ENCODE results near the gene S100A2. TPM values are rescaled to one million over a fixed set of nuclear protein-coding genes. Genes with fewer than 3 reads are reported as not detected.
"Not testable (repeated sequence)": the region's sequence is repeated elsewhere in the genome, so short reads cannot be mapped to it uniquely, and the experiment has no call there.

Gene S100A2
- total and polyA plus RNA-seq, 9 donors, result 1.4 to 5.0 (median 1.8) TPM

DNA sequence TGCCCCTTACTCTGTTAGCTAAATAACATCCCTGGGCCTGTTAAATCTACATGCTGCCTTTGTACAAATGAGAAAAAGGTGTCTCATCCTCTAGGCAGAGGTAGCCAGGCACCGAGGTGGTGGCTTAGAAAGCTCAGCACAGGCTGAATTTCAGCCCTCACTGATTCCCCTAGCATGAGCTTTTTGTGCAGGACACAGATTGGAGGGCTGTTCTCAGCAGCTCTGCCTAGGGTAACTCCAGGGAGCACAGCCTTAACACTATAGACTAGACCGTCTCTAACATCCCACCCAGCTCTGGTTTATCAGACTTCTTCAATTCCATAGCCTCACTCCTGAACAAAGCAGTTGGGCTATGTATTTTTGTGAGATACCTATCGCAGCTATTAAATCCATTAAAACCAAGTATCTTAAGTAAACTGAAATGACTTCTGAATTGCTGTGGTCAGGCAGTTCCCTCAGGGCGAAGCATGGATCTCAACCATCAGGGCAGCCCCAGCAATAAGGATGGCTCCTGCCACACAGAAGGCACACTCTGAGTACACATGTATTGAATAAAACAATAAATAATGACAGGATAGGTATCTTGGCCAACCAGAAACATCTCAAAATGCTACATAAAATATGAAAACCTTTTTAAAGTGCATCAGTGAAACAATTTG is 44.7 kb downstream of the S100A2 start:
- 50% methylated on average over 1 of the region's 4 CpGs for WGBS (ENCODE audit: insufficient coverage)
- Histone ChIP-seq H3K27me3 (ENCODE audit: control insufficient read depth, insufficient read depth, low read length) (no peaks in the 10 kb centered on the region), H3K9me3 (replicated peaks; ENCODE audit: control insufficient read depth, low read depth, low read length) (no peaks in the 10 kb centered on the region), H3K36me3 (ENCODE audit: control insufficient read depth, insufficient read depth, low read length) (no peaks in the 10 kb centered on the region), H3K4me3 (ENCODE audit: low read length) (no peak overlapping the region), H3K27ac (ENCODE audit: low read length) (no peak overlapping the region), H3K4me1 (ENCODE audit: control insufficient read depth, insufficient read depth, low read length) (peaks cover 7% of the 10 kb centered on the region)
- DNase-seq, result no peak

DNA sequence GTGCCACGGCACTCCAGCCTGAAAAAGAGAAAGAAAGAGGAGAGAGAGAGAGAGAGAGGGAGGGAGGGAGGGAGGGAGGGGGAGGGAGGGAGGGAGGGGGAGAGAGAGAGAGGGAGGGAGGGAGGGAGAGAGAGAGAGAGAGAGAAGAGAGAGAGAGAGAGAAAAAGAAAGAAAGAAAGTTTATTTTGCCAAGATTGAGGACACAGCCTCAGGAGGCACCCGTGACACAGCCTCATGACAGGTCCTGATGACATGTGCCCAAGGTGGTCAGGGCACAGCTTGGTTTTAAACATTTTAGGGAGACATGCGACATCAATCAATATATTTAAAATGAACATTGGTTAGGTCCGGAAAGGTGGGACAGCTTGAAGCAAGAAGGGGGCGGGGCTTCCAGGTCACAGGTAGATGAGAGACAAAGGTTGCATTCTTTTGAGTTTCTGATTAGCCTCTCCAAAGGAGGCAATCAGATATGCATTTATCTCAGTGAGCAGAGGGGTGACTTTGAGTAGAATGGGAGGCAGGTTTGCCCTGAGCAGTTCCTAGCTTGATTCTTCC is 45.4 kb downstream of the S100A2 start:
- H3K4me1 ChIP-seq (ENCODE audit: control insufficient read depth, insufficient read depth, low read length); H3K27ac ChIP-seq (ENCODE audit: low read length); H3K36me3 ChIP-seq (ENCODE audit: control insufficient read depth, insufficient read depth, low read length); H3K27me3 ChIP-seq (ENCODE audit: control insufficient read depth, insufficient read depth, low read length); H3K4me3 ChIP-seq (ENCODE audit: low read length); DNase-seq; H3K9me3 ChIP-seq (replicated peaks; ENCODE audit: control insufficient read depth, low read depth, low read length): not testable (repeated sequence)
- WGBS (ENCODE audit: insufficient coverage), result 100% methylated on average over 1 of the region's 5 CpGs

DNA sequence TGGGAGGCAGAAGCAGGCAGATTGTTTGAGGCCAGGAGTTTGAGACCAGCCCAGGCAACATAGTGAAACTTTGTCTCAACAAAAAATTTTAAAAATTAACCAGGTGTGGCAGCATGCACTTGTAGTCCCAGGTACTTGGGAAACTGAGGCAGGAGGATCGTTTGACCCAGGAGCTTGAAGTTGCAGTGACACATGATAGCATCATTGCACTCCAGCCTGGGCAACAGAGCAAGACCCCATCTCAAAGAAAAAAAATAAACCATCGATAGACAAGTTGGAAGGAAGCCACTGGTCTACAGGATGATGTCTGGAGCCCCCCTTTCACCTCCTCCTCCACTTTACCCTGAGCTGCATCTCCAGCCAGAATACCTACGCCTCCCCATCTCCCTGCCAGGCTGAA is 46.4 kb downstream of the S100A2 start:
- DNase-seq, result no peak
- no peaks in the 10 kb centered on the region for H3K4me1 ChIP-seq (ENCODE audit: control insufficient read depth, insufficient read depth, low read length)
- H3K27ac ChIP-seq (ENCODE audit: low read length), result no peak overlapping the region
- no peaks in the 10 kb centered on the region for H3K9me3 ChIP-seq (replicated peaks; ENCODE audit: control insufficient read depth, low read depth, low read length)
- whole genome bisulfite sequencing (ENCODE audit: insufficient coverage), result 94% methylated on average over 2 of the region's 3 CpGs
- H3K27me3 ChIP-seq (ENCODE audit: control insufficient read depth, insufficient read depth, low read length), result no peaks in the 10 kb centered on the region
- H3K4me3 ChIP-seq (ENCODE audit: low read length), result no peak overlapping the region
- H3K36me3 ChIP-seq (ENCODE audit: control insufficient read depth, insufficient read depth, low read length), result no peaks in the 10 kb centered on the region

DNA sequence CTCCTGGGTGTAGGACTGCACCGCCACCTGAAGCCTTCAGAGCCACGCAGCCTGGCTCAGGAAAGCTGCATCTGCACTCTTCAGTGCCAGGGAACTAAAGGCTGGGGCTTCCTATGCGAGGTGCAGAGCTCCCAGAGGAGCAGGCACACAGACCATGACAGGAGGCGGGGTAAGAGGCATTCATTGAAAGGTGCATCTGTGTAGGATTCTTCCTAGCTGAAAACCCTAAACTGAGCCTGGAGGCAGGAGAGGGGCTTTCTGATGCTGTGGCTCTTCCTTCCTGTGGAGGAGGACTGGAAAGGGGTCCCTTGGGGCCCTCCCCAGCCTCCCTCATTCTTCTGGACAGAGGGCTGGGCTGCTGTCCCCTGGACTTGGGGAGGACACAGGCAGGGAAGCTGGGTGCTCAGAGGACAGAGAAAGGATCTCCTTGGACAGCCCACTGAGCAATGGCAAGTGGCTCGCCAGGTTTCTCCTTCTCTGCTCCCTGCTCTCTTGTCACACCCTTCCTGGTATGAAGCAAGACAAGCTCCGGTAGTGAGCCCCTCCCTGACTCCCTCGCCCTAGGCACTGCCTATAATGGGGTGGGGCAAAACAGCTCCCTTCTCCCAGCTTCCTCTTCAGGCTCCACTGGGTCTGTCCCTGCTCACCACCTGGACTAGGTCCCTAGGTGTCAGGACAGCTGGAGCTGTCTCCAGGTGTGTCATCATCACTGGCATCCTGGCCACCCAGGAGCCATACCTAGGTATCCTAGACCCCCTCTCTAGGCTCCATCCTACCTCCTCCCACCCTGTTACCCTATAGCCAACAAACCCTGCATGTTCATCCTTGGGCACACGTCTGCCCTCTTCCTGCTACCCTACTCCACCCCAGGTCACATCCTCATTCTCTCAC is 49.9 kb downstream of the S100A2 start:
- WGBS (ENCODE audit: insufficient coverage), result 29% methylated on average over 4 of the region's 8 CpGs
- no peaks in the 10 kb centered on the region for H3K9me3 ChIP-seq (replicated peaks; ENCODE audit: control insufficient read depth, low read depth, low read length)
- H3K27ac ChIP-seq (ENCODE audit: low read length), result no peak overlapping the region
- no peaks in the 10 kb centered on the region for H3K27me3 ChIP-seq (ENCODE audit: control insufficient read depth, insufficient read depth, low read length)
- H3K4me3 ChIP-seq (ENCODE audit: low read length), result no peak overlapping the region
- H3K36me3 ChIP-seq (ENCODE audit: control insufficient read depth, insufficient read depth, low read length), result no peaks in the 10 kb centered on the region
- H3K4me1 ChIP-seq (ENCODE audit: control insufficient read depth, insufficient read depth, low read length), result peaks cover 2% of the 10 kb centered on the region
- DNase-seq, result no peak

DNA sequence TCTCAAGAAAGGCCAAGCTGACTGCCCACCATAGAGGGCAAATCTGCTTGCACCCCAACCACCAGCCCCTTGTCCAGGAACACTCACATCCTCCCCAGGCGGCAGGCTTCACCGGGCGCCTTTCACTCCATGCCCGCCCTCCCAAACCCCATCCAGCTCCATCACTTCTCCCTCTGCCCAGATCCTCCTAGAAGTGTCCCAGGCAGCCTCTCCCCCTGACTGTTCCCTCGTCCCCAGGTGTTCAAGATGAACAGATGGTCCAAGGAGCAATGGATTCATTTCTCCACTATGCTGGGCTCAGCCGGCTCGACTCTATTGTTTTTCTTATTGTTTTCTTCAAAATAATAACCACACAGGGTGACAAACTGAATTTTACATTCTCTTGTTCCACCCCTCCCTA is 52.0 kb downstream of the S100A2 start:
- Histone ChIP-seq H3K27me3 (ENCODE audit: control insufficient read depth, insufficient read depth, low read length) (no peaks in the 10 kb centered on the region), H3K4me1 (ENCODE audit: control insufficient read depth, insufficient read depth, low read length) (peaks cover 2% of the 10 kb centered on the region), H3K36me3 (ENCODE audit: control insufficient read depth, insufficient read depth, low read length) (no peaks in the 10 kb centered on the region), H3K27ac (ENCODE audit: low read length) (no peak overlapping the region), H3K9me3 (replicated peaks; ENCODE audit: control insufficient read depth, low read depth, low read length) (no peaks in the 10 kb centered on the region), H3K4me3 (ENCODE audit: low read length) (no peak overlapping the region)
- 96% methylated on average over 7 of the region's 7 CpGs for WGBS (ENCODE audit: insufficient coverage)
- DNase-seq, result no peak

DNA sequence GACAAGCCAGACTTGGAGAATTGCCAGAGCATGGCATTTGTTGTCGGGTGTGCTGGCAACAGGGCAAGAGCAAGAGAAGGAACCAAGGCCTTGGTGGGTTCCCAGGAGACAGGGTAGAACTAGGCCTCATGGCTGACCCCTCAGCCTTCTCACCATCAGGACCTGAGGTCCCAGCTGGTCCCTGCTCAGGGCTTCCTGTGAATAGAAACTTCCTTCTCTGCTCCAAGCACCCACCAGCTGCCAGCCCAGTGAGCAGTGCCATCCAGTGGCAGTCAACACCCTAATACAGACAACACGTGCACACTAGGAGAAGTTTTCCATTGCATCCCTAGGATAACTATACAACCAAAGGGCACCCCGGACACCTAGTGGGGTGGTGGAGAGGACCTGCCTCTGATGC is 52.6 kb downstream of the S100A2 start:
- Histone ChIP-seq H3K36me3 (ENCODE audit: control insufficient read depth, insufficient read depth, low read length) (no peaks in the 10 kb centered on the region), H3K9me3 (replicated peaks; ENCODE audit: control insufficient read depth, low read depth, low read length) (no peaks in the 10 kb centered on the region), H3K4me1 (ENCODE audit: control insufficient read depth, insufficient read depth, low read length) (peaks cover 5% of the 10 kb centered on the region), H3K27ac (ENCODE audit: low read length) (no peak overlapping the region), H3K4me3 (ENCODE audit: low read length) (no peak overlapping the region), H3K27me3 (ENCODE audit: control insufficient read depth, insufficient read depth, low read length) (no peaks in the 10 kb centered on the region)
- 60% methylated on average over 1 of the region's 3 CpGs for WGBS (ENCODE audit: insufficient coverage)
- DNase-seq, result no peak

Other genes with a start within 250 kb of the S100A2 start
- gene PGLYRP4, start 217.0 kb downstream of the S100A2 start, total RNA-seq, result not detected
- gene PGLYRP4, start 217.0 kb downstream of the S100A2 start, polyA plus RNA-seq (ENCODE audit: insufficient read depth in 1 of 8, insufficient read length in 8 of 8, low replicate concordance in 1 of 8), result under 1 TPM in 1 of 8 donors, not detected in 7; 0.74 TPM
- 17.8 TPM for gene S100A9, start 208.0 kb downstream of the S100A2 start, total RNA-seq
- 10 to 100 TPM; 23.1 to 47.3 (median 35.1) TPM for gene S100A9, start 208.0 kb downstream of the S100A2 start, polyA plus RNA-seq (ENCODE audit: insufficient read depth in 1 of 8, insufficient read length in 8 of 8, low replicate concordance in 1 of 8)
- gene S100A12, start 190.2 kb downstream of the S100A2 start, total RNA-seq, result 1.4 TPM
- 1 to 10 TPM; 1.7 to 4.6 (median 2.9) TPM for gene S100A12, start 190.2 kb downstream of the S100A2 start, polyA plus RNA-seq (ENCODE audit: insufficient read depth in 1 of 8, insufficient read length in 8 of 8, low replicate concordance in 1 of 8)
- 6.6 TPM for gene S100A8, start 174.8 kb downstream of the S100A2 start, total RNA-seq
- gene S100A8, start 174.8 kb downstream of the S100A2 start, polyA plus RNA-seq (ENCODE audit: insufficient read depth in 1 of 8, insufficient read length in 8 of 8, low replicate concordance in 1 of 8), result 10 to 100 TPM; 12.8 to 31.9 (median 19.8) TPM
- gene S100A7A, start 149.3 kb downstream of the S100A2 start, total RNA-seq, result not detected
- not detected for gene S100A7A, start 149.3 kb downstream of the S100A2 start, polyA plus RNA-seq (ENCODE audit: insufficient read depth in 1 of 8, insufficient read length in 8 of 8, low replicate concordance in 1 of 8)
- gene S100A7, start 105.2 kb downstream of the S100A2 start, total RNA-seq, result not detected
- not detected for gene S100A7, start 105.2 kb downstream of the S100A2 start, polyA plus RNA-seq (ENCODE audit: insufficient read depth in 1 of 8, insufficient read length in 8 of 8, low replicate concordance in 1 of 8)
- 415 TPM for gene S100A6, start 29.9 kb downstream of the S100A2 start, total RNA-seq
- 100 to 1,000 TPM; 182 to 300 (median 257) TPM for gene S100A6, start 29.9 kb downstream of the S100A2 start, polyA plus RNA-seq (ENCODE audit: insufficient read depth in 1 of 8, insufficient read length in 8 of 8, low replicate concordance in 1 of 8)
- not detected for gene S100A5, start 24.9 kb downstream of the S100A2 start, total RNA-seq
- under 1 TPM in 1 of 8 donors, not detected in 7; 0.31 TPM for gene S100A5, start 24.9 kb downstream of the S100A2 start, polyA plus RNA-seq (ENCODE audit: insufficient read depth in 1 of 8, insufficient read length in 8 of 8, low replicate concordance in 1 of 8)
- gene S100A4, start 20.0 kb downstream of the S100A2 start, total RNA-seq, result 238 TPM
- 100 to 1,000 TPM; 188 to 266 (median 208) TPM for gene S100A4, start 20.0 kb downstream of the S100A2 start, polyA plus RNA-seq (ENCODE audit: insufficient read depth in 1 of 8, insufficient read length in 8 of 8, low replicate concordance in 1 of 8)
- 0.31 TPM for gene S100A3, start 16.6 kb downstream of the S100A2 start, total RNA-seq
- 1 to 10 TPM in 1 of 8 donors, under 1 TPM in 7; 0.30 to 1.4 (median 0.67) TPM for gene S100A3, start 16.6 kb downstream of the S100A2 start, polyA plus RNA-seq (ENCODE audit: insufficient read depth in 1 of 8, insufficient read length in 8 of 8, low replicate concordance in 1 of 8)
- 45.4 TPM for gene S100A16, start 47.3 kb upstream of the S100A2 start, total RNA-seq
- 10 to 100 TPM; 45.1 to 77.3 (median 55.3) TPM for gene S100A16, start 47.3 kb upstream of the S100A2 start, polyA plus RNA-seq (ENCODE audit: insufficient read depth in 1 of 8, insufficient read length in 8 of 8, low replicate concordance in 1 of 8)
- gene S100A14, start 50.5 kb upstream of the S100A2 start, total RNA-seq, result 0.18 TPM
- 10 to 100 TPM in 2 of 8 donors, 1 to 10 TPM in 2, under 1 TPM in 4; 0.15 to 27.5 (median 1.2) TPM for gene S100A14, start 50.5 kb upstream of the S100A2 start, polyA plus RNA-seq (ENCODE audit: insufficient read depth in 1 of 8, insufficient read length in 8 of 8, low replicate concordance in 1 of 8)
- 111 TPM for gene S100A13, start 61.7 kb upstream of the S100A2 start, total RNA-seq
- gene S100A13, start 61.7 kb upstream of the S100A2 start, polyA plus RNA-seq (ENCODE audit: insufficient read depth in 1 of 8, insufficient read length in 8 of 8, low replicate concordance in 1 of 8), result 10 to 100 TPM; 58.4 to 85.4 (median 70.6) TPM
- 4.7 TPM for gene S100A1, start 62.6 kb upstream of the S100A2 start, total RNA-seq
- 1 to 10 TPM; 3.0 to 9.5 (median 6.3) TPM for gene S100A1, start 62.6 kb upstream of the S100A2 start, polyA plus RNA-seq (ENCODE audit: insufficient read depth in 1 of 8, insufficient read length in 8 of 8, low replicate concordance in 1 of 8)
- 45.0 TPM for gene CHTOP, start 68.2 kb upstream of the S100A2 start, total RNA-seq
- 100 to 1,000 TPM in 1 of 8 donors, 10 to 100 TPM in 7; 86.6 to 102 (median 91.0) TPM for gene CHTOP, start 68.2 kb upstream of the S100A2 start, polyA plus RNA-seq (ENCODE audit: insufficient read depth in 1 of 8, insufficient read length in 8 of 8, low replicate concordance in 1 of 8)
- gene SNAPIN, start 92.9 kb upstream of the S100A2 start, total RNA-seq, result 53.0 TPM
- 10 to 100 TPM; 48.4 to 51.5 (median 49.8) TPM for gene SNAPIN, start 92.9 kb upstream of the S100A2 start, polyA plus RNA-seq (ENCODE audit: insufficient read depth in 1 of 8, insufficient read length in 8 of 8, low replicate concordance in 1 of 8)
- gene ILF2, start 105.1 kb upstream of the S100A2 start, total RNA-seq, result 184 TPM
- 100 to 1,000 TPM; 158 to 217 (median 176) TPM for gene ILF2, start 105.1 kb upstream of the S100A2 start, polyA plus RNA-seq (ENCODE audit: insufficient read depth in 1 of 8, insufficient read length in 8 of 8, low replicate concordance in 1 of 8)
- 12.9 TPM for gene NPR1, start 112.8 kb upstream of the S100A2 start, total RNA-seq
- gene NPR1, start 112.8 kb upstream of the S100A2 start, polyA plus RNA-seq (ENCODE audit: insufficient read depth in 1 of 8, insufficient read length in 8 of 8, low replicate concordance in 1 of 8), result 10 to 100 TPM; 12.7 to 17.4 (median 15.0) TPM
- gene INTS3, start 162.2 kb upstream of the S100A2 start, total RNA-seq, result 28.5 TPM
- gene INTS3, start 162.2 kb upstream of the S100A2 start, polyA plus RNA-seq (ENCODE audit: insufficient read depth in 1 of 8, insufficient read length in 8 of 8, low replicate concordance in 1 of 8), result 10 to 100 TPM; 33.9 to 48.6 (median 39.3) TPM
- 24.2 TPM for gene SLC27A3, start 209.6 kb upstream of the S100A2 start, total RNA-seq
- gene SLC27A3, start 209.6 kb upstream of the S100A2 start, polyA plus RNA-seq (ENCODE audit: insufficient read depth in 1 of 8, insufficient read length in 8 of 8, low replicate concordance in 1 of 8), result 10 to 100 TPM; 17.7 to 32.7 (median 26.2) TPM